ENCODE data around the gene FAM53A.

The FAM53A gene

DNA sequence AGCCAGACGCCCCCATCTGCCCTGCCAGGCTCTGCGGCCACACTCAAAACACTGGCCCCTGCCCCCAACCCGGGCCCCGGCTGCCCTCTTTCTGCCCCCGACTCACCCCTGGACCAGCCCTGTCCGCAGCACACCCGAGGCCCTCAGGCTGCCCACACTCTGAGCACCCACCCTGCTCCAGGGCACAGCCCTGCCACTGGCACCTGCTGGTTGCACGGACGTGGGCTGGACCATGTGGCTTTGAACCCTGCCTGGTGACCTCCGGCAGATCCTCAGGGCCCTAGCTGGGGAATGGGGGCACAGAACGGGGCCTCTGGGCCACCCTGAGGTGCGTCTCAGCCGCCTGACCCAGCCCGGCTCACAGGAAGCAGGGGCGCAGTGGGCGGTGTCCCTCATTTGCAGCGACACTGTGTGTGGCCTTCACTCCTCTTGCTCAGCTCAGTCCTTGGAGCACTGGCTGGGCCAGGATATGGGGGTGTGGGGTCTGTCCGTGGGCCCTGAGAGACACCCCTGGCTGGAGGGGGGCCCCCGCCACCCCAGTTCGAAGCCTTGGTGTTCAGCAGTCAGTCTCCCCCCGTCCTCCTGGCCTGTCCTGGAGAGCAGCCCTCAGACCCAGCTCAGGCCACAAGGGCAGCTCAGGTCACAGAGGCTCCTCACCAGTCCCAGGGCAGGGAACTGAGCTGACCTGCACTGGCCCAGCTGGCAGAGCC lies 73.2 kb downstream of the FAM53A start:
- TF ChIP-seq GATA2 (IDR thresholded peaks at IDR 0.05; ENCODE audit: low read depth, low read length) (no peak), GATA3 (IDR thresholded peaks at IDR 0.05; ENCODE audit: low read depth, low read length) (no peak)

DNA sequence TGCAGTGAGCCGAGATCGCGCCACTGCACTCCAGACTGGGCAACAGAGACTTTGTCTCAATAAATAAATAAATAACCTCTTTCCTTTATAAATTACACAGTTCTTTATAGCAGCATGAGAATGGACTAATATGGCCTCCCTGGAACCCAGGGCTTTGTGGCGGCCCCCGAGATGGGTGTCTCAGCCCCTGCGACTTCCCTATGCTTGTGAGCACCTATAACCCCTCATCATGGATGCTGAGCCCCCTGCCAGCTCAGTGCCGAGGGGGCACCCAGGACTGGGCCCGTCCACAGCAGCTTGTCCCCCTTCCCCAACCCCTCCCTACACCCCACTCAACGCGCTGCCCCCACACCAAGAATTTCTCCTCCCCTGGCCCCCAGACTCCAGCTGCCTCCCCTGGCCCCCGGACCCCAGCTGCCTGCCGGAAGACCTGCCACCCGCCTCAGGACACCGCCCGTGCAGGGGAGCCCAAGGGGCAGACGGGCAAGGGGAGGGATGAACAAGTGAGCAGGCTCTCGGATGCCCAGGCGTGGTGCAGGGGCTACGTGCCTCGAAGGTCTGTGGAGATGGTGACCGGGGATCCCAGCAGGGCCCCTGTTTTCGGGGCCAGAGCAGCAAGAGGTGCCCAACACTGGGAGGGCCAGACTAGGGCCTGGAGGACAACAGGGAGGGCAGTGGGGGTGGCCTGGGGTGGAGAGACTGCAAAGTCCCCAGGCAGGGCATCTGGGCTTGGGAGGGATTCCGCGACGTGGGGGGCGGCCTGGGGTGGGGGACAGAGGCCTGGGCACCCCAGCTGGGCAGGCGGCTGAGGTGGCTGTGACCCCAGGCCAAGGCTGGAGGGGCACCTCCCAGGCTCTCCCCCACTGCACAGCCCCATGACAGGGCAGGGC lies 74.0 kb downstream of the FAM53A start:
- no peak for TF ChIP-seq GATA3 (IDR thresholded peaks at IDR 0.05; ENCODE audit: low read depth, low read length)
- TF ChIP-seq GATA2 (IDR thresholded peaks at IDR 0.05; ENCODE audit: low read depth, low read length), result no peak

DNA sequence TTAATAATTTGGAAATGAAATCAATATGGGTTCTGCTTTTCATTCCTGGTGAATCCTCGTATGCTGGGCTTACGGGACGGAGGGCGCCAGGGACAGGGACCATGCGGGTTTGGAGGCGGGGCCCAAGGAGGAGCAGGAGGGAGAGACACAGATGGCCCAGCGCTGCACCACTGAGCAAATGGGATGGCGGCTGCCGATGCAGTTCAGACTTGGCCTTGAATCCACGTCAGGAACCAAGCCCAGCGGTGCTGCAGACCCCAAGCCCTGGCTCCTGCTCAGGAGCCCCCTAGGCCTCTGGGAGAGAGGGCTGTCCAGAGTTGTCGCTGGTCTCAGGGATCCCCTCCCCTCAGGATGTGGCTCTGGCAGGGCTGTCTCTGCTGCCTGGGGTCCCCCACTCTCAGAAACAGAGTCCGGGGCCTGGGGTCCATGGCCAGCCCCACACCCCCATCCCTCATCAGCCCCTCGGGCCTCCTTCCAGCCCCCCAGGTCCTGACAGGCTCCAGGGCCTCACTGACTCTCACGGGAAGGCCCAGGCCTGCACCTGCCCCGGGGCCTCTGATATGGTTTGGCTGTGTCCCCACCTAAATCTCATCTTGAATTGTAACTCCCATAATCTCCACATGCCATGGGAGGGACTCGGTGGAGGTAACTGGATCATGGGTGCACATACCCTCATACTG lies 75.2 kb downstream of the FAM53A start:
- no peak for TF ChIP-seq GATA3 (IDR thresholded peaks at IDR 0.05; ENCODE audit: low read depth, low read length)
- no peak for TF ChIP-seq GATA2 (IDR thresholded peaks at IDR 0.05; ENCODE audit: low read depth, low read length)

DNA sequence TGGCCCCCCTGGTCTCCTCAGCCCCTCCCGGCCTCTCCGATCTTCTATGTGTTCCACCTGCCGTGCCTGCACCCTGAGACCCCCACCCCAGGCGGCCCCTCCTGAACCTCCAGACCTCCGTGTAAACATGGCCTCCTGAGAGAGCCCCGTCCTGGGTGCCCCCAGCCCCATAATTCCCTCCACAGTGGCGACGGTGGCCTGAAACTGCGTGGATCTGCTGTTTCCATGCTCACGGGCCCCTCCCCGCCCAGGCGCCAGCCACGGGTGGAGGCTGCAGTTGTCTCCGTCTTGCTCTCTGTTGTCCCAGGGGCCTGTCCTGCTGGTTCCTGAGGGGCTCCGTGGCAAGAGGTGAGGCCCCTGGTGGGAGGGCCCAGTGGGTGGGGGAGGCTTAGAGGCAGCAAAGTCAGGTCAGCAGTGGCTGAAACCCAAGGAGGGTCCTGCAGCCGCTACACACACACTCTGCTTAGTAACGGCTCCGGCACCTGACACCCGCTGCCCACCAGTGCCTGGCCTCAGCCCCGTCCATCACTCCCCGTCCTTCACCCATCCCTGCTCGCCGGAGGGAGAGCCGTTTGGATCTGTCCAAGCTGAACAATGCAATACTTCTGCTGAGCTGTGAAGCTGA lies 75.8 kb downstream of the FAM53A start:
- TF ChIP-seq GATA3 (IDR thresholded peaks at IDR 0.05; ENCODE audit: low read depth, low read length) (no peak), GATA2 (IDR thresholded peaks at IDR 0.05; ENCODE audit: low read depth, low read length) (no peak)

DNA sequence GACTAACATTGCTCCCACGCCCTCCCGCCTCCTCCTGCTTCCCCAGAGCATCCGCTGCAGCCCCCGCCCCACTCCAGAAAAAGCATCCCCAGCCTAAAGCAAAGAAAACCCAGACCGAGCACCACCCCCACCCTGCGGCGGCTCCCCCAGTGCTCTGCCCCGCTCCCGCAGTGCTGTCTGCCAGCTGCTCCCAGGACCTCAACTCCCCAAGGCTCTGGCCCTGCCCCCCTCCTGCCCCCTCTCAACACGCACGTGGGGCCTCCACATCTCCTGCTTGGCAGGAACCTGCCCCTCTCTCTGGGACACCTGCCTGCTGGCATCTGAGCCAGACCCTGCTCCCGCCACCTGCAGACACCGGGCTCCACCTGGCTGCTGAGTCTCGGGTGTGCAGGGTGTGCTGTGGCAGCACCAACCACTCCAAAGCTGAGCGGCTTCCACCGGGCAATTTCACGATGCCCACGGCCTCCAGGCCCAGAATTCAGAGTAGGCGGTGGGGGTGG lies 79.4 kb downstream of the FAM53A start:
- no peak for TF ChIP-seq GATA2 (IDR thresholded peaks at IDR 0.05; ENCODE audit: low read depth, low read length)
- TF ChIP-seq GATA3 (IDR thresholded peaks at IDR 0.05; ENCODE audit: low read depth, low read length), result no peak

DNA sequence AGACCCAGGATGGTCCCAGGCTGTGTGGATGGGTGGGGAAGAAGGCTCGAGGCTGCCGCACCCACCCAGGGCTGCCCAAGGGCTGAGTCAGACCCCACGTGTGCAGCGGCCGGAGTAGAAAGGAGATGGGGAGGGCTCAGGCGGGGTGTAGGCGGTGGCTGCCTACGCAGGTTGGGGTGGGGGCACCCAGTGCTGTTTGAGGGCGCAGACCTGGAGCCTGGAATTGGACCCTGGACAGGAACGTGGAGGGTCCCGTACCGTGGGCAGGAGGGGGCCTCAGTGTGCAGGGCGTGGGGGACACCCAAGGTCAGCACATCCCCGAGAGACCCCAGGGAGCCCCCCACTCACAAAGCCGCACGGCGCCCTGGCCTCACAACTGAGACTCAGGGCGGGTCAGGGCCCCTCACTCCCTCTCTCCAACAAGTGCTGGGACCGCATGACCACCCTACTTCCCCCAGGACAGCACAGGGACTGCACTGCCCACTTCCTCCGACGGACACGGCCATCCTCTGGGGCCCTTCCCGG lies 79.9 kb downstream of the FAM53A start:
- TF ChIP-seq GATA2 (IDR thresholded peaks at IDR 0.05; ENCODE audit: low read depth, low read length) (no peak), GATA3 (IDR thresholded peaks at IDR 0.05; ENCODE audit: low read depth, low read length) (no peak)

DNA sequence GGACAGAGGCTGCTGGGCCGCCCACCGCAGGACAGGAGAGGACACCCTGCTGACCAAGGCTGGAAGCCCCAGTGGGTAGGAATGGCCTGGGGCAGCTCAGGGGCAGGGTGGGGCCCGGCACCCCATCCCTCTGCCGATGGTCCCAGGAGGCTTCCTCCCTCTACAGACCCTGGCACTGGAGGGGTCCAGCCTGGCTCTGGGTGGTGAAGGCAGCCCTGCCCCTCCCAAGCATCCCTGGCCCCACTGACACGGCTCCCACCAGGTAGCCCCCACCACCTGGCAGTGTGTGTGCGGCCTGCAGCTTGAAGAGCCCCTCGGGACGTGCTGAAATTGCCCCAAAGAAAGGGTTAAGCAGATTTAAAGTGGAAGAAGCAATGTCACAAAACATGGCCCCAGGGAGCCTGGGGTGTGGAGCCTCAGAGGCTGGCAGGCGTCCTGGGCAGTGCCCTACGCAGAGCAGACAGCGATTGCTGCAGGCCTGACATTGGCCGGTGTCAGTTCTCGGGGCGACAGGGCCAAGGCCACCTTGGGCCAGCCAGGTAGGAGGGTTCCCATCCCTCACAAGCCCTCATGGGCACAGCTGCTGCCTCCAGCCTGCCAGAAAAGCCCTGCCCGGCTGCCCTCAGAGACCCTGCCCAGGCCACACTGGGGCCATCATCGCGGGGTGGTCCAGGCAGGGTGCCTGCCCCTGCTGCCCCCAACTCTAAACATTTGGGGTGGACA lies 80.5 kb downstream of the FAM53A start:
- TF ChIP-seq GATA2 (IDR thresholded peaks at IDR 0.05; ENCODE audit: low read depth, low read length) (no peak), GATA3 (IDR thresholded peaks at IDR 0.05; ENCODE audit: low read depth, low read length) (no peak)

DNA sequence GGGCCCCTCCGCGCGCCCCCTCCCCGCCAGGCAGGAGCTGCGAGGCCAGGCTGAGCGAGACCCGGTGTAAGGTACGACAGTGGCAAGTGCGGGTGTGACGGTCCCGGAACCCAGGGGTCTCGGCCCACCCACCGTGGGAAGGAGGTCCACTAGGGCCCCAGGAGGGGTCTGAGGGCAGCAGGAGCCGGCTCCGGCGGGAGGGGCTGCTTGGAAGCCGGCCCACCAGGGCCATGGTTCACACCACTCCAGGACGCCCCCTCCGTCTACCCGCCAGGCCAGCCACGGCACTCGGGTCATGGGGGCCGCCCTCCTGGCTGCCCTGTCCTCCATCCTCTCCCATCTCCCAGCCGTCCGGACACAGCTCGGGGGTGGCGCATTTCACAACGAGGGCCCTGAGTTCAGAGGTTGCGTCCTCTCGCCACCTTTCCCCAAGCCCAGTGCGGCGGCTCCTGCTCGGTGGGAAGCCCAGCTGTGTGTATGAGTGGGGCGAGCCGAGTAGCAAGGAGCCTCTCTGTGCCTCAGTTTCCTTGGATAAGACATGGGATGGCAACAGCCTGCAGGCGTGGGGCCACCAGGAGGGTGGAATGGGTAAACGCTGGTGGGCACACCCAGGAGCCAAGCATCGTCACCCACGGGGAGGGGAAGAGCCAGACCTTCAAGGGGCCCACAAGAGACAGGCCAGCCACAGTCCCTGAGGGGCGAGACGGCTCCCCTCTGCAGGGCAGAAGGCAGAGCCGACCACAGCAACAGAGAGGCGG lies 81.3 kb downstream of the FAM53A start:
- TF ChIP-seq GATA3 (IDR thresholded peaks at IDR 0.05; ENCODE audit: low read depth, low read length) (no peak), GATA2 (IDR thresholded peaks at IDR 0.05; ENCODE audit: low read depth, low read length) (no peak)

DNA sequence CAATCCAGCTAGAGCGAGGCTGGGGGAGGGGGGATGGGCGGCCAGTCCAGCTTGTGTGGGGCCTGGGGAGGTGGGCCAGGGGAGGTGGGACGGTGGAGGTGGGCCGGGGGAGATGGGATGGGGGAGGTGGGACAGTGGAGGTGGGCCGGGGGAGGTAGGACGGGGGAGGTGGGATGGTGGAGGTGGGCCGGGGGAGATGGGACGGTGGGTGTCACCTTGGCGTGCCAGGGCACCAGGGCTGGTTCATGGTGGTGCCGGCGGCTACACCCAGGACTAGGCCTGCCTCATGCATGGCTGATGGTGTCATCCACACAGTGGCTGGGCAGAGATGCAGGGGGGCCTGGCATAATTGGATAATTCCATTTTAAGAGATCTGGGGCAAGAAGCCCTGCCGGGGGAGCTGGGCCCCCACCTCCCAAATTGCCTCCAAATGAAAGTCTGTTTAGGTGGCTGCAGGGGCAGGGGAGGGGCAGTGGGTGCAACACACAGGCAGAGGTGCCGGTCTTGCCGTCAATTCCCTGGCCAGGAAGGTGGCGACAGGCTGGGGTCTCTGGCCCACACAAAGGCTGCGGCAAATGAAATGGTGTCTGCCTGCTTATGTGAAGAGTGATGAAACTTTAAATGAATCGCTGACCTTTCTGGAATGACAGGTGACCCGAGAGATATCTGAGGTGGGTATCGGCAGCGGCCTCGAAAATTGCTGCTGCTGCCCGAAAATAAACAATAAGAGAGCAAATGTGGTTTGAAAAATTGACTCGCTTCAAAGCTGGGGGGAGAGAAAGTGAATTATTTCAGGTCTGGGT lies 82.1 kb downstream of the FAM53A start:
- TF ChIP-seq GATA3 (IDR thresholded peaks at IDR 0.05; ENCODE audit: low read depth, low read length) (no peak), GATA2 (IDR thresholded peaks at IDR 0.05; ENCODE audit: low read depth, low read length) (no peak)

DNA sequence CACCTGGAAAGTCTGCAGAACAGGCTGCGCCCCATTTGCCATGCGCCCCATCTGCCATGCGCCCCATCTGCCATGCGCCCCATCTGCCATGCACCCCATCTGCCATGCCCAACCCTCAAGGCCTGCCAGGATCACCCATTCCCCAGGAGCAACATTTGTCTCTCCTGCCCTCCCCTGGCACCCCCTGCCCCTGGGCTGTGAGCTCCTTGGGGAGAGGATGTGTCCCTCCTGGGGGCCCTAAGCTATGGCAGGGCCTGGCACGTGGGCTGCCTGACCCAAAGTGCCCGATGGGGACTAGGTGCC lies 82.6 kb downstream of the FAM53A start:
- TF ChIP-seq GATA3 (IDR thresholded peaks at IDR 0.05; ENCODE audit: low read depth, low read length), result no peak
- TF ChIP-seq GATA2 (IDR thresholded peaks at IDR 0.05; ENCODE audit: low read depth, low read length), result no peak

DNA sequence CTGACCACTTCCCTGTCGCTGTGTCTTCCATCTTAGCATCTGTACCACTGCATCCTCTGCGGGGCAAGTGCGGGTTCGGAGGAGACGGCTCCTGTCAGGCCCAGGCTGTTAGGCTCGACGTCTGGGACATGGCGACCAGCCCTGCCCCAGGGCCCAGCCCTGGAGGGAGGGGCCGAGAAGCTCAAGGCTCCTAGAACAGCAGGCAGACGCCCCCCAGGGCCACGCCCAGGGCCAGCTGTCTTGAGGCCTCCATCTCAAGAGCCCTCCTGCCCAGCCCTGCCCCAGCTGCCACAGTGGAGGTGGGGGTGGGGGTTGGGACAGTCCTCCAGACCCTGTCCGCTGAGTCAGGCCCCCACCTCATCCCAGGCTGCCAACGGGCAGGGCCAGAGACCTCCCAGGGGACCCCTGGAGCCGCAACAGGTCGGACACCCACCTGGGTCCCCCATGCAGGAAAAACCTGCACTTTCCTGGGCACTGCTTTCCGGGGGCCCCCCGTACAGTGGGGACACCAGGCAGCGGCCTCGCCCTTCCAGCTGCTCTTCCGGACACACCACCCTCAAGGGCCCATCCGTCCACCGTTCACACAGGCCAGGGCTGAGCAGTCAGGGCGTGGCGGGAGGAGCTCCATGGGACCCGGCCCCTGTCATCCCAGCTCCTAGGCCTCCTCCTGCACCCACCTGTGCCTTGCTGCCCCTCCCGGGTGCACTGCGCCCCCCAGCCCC lies 83.1 kb downstream of the FAM53A start:
- TF ChIP-seq GATA2 (IDR thresholded peaks at IDR 0.05; ENCODE audit: low read depth, low read length) (no peak), GATA3 (IDR thresholded peaks at IDR 0.05; ENCODE audit: low read depth, low read length) (no peak)
